Transverse colon (tissue), 4 donors: ENCODE results near the gene GPR150.

ENCODE experiments used
- CTCF ChIP-seq, 5 experiments: fragments of 200-600 bp in 3 of 5; fragments of 450-650 bp in 2 of 5; sonication (generic) in 3 of 5; IDR thresholded peaks; 1 replicate in 2 of 5; 2 replicates in 3 of 5; pipeline ENCODE4 v1.5.1; 2016 to 2017; ENCODE audit warnings: antibody characterized with exemption in 5 of 5, inconsistent platforms in 3 of 5, mild to moderate bottlenecking in 2 of 5, moderate library complexity in 1 of 5
- POLR2A ChIP-seq: fragments of 450-650 bp; IDR thresholded peaks from one replicate; pipeline ENCODE4 v1.6.1; 2016; ENCODE audit warnings: antibody characterized with exemption, mild to moderate bottlenecking, moderate library complexity
- POLR2AphosphoS5 ChIP-seq, 3 donors: sonication (generic); formaldehyde crosslinking; IDR thresholded peaks; one replicate each; pipeline ENCODE4 v1.6.1; 2016; ENCODE audit warnings: antibody characterized with exemption in 3 of 3

- TF ChIP-seq CTCF (IDR thresholded peaks at IDR 0.05) (no peak), POLR2A (no peak), POLR2AphosphoS5 (IDR thresholded peaks at IDR 0.05) (no peak)
Measured at GRCh38 chr5:95583992-95584391, 35.9 kb upstream of the GPR150 start.
